H9 (cell line): ENCODE measurements around the gene KIF7. TPM values are rescaled to one million over a fixed set of nuclear protein-coding genes. Genes with fewer than 3 reads are reported as not detected.
"Not testable (repeated sequence)": the region's sequence is repeated elsewhere in the genome, so short reads cannot be mapped to it uniquely, and the experiment has no call there.

Experiments used
- DNase-seq: peaks from one replicate; pipeline ENCODE4 v3.0.0-alpha.2; 2017
- H2AFZ ChIP-seq: one replicate; pipeline ENCODE4 v1.6.1; 2013; ENCODE audit warnings: mild to moderate bottlenecking, low read length, control low read depth, moderate library complexity
- H2AK5ac ChIP-seq: 2 replicates; pipeline ENCODE4 v1.6.1; 2013; ENCODE audit warnings: low read length, control low read depth, mixed read lengths; ENCODE audit not compliant: insufficient read length
- H2BK120ac ChIP-seq: one replicate; pipeline ENCODE4 v1.6.1; 2013; ENCODE audit warnings: low read depth, mild to moderate bottlenecking, low read length, control low read depth, inconsistent platforms; ENCODE audit not compliant: poor library complexity, severe bottlenecking
- H2BK12ac ChIP-seq: 2 replicates; pipeline ENCODE4 v1.6.1; 2013; ENCODE audit warnings: low read length, control low read depth, mixed read lengths, low read depth; ENCODE audit not compliant: insufficient read length
- H2BK15ac ChIP-seq: 2 replicates; pipeline ENCODE4 v1.6.1; 2013; ENCODE audit warnings: low read depth, low read length, control low read depth
- H2BK20ac ChIP-seq: one replicate; pipeline ENCODE4 v1.6.1; 2013; ENCODE audit warnings: low read depth, mild to moderate bottlenecking, low read length, control low read depth, inconsistent platforms; ENCODE audit not compliant: poor library complexity, severe bottlenecking
- H2BK5ac ChIP-seq: 2 replicates; pipeline ENCODE4 v1.6.1; 2013; ENCODE audit warnings: low read length, control low read depth, mixed read lengths; ENCODE audit not compliant: insufficient read length
- H3K14ac ChIP-seq: 2 replicates; pipeline ENCODE4 v1.6.1; 2013; ENCODE audit warnings: low read length, control low read depth; ENCODE audit not compliant: insufficient read depth
- H3K18ac ChIP-seq: 2 replicates; pipeline ENCODE4 v1.6.1; 2013; ENCODE audit warnings: low read depth, mild to moderate bottlenecking, mixed read lengths, low read length, control low read depth; ENCODE audit not compliant: insufficient read length
- H3K23ac ChIP-seq: 2 replicates; pipeline ENCODE4 v1.6.1; 2013; ENCODE audit warnings: low read length, control low read depth, mixed read lengths, low read depth; ENCODE audit not compliant: insufficient read length
- H3K23me2 ChIP-seq: 2 replicates; pipeline ENCODE4 v1.6.1; 2013; ENCODE audit warnings: low read depth, mild to moderate bottlenecking, mixed read lengths, low read length, control low read depth; ENCODE audit not compliant: insufficient read length, poor library complexity, severe bottlenecking
- H3K27ac ChIP-seq: 2 replicates; pipeline ENCODE4 v1.5.1; 2013; ENCODE audit warnings: low read length, control low read depth, mixed read lengths, low read depth; ENCODE audit not compliant: insufficient read length
- H3K27me3 ChIP-seq: 2 replicates; pipeline ENCODE4 v1.6.1; 2013; ENCODE audit warnings: low read length, control low read depth, inconsistent platforms; ENCODE audit not compliant: insufficient read depth
- H3K4ac ChIP-seq: 2 replicates; pipeline ENCODE4 v1.6.1; 2013; ENCODE audit warnings: low read depth, mild to moderate bottlenecking, control low read depth, inconsistent platforms, low read length, moderate library complexity
- H3K4me1 ChIP-seq: 2 replicates; pipeline ENCODE4 v1.6.1; 2013; ENCODE audit warnings: low read length, control low read depth, inconsistent platforms; ENCODE audit not compliant: insufficient read depth
- H3K4me2 ChIP-seq: 2 replicates; pipeline ENCODE4 v1.6.1; 2013; ENCODE audit warnings: low read length, control low read depth, mixed read lengths; ENCODE audit not compliant: insufficient read length, insufficient read depth
- H3K56ac ChIP-seq: 2 replicates; pipeline ENCODE4 v1.6.1; 2013; ENCODE audit warnings: low read depth, mild to moderate bottlenecking, mixed read lengths, low read length, control low read depth; ENCODE audit not compliant: insufficient read length
- H3K79me1 ChIP-seq: 2 replicates; pipeline ENCODE4 v1.6.1; 2013; ENCODE audit warnings: low read depth, mild to moderate bottlenecking, moderate library complexity, low read length, control low read depth, inconsistent platforms; ENCODE audit not compliant: insufficient read depth, poor library complexity, severe bottlenecking
- H3K79me2 ChIP-seq: 2 replicates; pipeline ENCODE4 v1.6.1; 2013; ENCODE audit warnings: low read length, control low read depth, inconsistent platforms; ENCODE audit not compliant: insufficient read depth
- H3K9ac ChIP-seq: 2 replicates; pipeline ENCODE4 v1.6.1; 2013; ENCODE audit warnings: low read length, control low read depth, mixed read lengths; ENCODE audit not compliant: insufficient read length; ENCODE audit errors: extremely low read depth
- H3K9me3 ChIP-seq: one replicate; pipeline ENCODE4 v1.6.1; 2013; ENCODE audit warnings: low read depth, low read length, inconsistent platforms; ENCODE audit not compliant: control insufficient read depth
- H3T11ph ChIP-seq: one replicate; pipeline ENCODE4 v1.6.1; 2013; ENCODE audit warnings: mild to moderate bottlenecking, low read length, control low read depth, inconsistent platforms
- H4K20me1 ChIP-seq: one replicate; pipeline ENCODE4 v1.6.1; 2013; ENCODE audit not compliant: control insufficient read depth, insufficient read length, insufficient read depth
- H4K5ac ChIP-seq: 2 replicates; pipeline ENCODE4 v1.6.1; 2013; ENCODE audit warnings: low read depth, mild to moderate bottlenecking, mixed read lengths, low read length, control low read depth; ENCODE audit not compliant: insufficient read length
- H4K8ac ChIP-seq: replicated peaks from 2 replicates; pipeline ENCODE4 v1.6.1; 2013; ENCODE audit warnings: low read length, control low read depth, mixed read lengths, low read depth; ENCODE audit not compliant: insufficient read length
- H4K91ac ChIP-seq: 2 replicates; pipeline ENCODE4 v1.6.1; 2013; ENCODE audit warnings: low read depth, mild to moderate bottlenecking, moderate library complexity, mixed read lengths, low read length, control low read depth; ENCODE audit not compliant: insufficient read length
- H3K27ac Mint-ChIP-seq, 3 experiments: 2 replicates in 2 of 3; 3 replicates in 1 of 3; pipeline ENCODE4 v1.8.0; 2020 to 2021; ENCODE audit warnings: mixed read lengths in 3 of 3, mild to moderate bottlenecking in 1 of 3, moderate library complexity in 1 of 3
- H3K27me3 Mint-ChIP-seq: 2 replicates; pipeline ENCODE4 v1.8.0; 2021; ENCODE audit warnings: low read depth, mild to moderate bottlenecking, moderate library complexity, mixed read lengths
- H3K36me3 Mint-ChIP-seq, 3 experiments: 2 replicates in 2 of 3; 3 replicates in 1 of 3; pipeline ENCODE4 v1.8.0; 2020 to 2021; ENCODE audit warnings: low read depth in 3 of 3, mixed read lengths in 3 of 3; ENCODE audit not compliant: insufficient read depth in 1 of 3
- H3K4me1 Mint-ChIP-seq, 2 experiments: 2 replicates each; pipeline ENCODE4 v1.8.0; 2020; ENCODE audit warnings: mixed read lengths in 2 of 2
- H3K4me3 Mint-ChIP-seq, 2 experiments: 2 replicates in 1 of 2; 3 replicates in 1 of 2; pipeline ENCODE4 v1.8.0; 2020 to 2021; ENCODE audit warnings: mild to moderate bottlenecking in 2 of 2, mixed read lengths in 2 of 2, moderate library complexity in 1 of 2
- H3K9me3 Mint-ChIP-seq, 2 experiments: 2 replicates in 1 of 2; 3 replicates in 1 of 2; pipeline ENCODE4 v1.8.0; 2020; ENCODE audit warnings: mild to moderate bottlenecking in 2 of 2, mixed read lengths in 2 of 2, moderate library complexity in 1 of 2
- WGBS: extraction: QIAGEN DNeasy Blood & Tissue Kit; methylation state at CpG from one replicate; pipeline ENCODE4 v1.1.7; 2013; ENCODE audit warnings: missing lambda C conversion rate, low lambda C conversion rate, mixed read lengths; ENCODE audit not compliant: insufficient read length; ENCODE audit errors: extremely low coverage; 5-methylcytosine and 5-hydroxymethylcytosine counted together
- total RNA-seq: library from RNA; stranded (reverse); gene quantifications from 2 replicates; pipeline ENCODE4 v1.2.1, GENCODE V29; 2021
- TF ChIP-seq, protein P1 (sequence below): fragments of 200-600 bp; sonication (generic); conservative IDR thresholded peaks from 3 replicates; pipeline ENCODE4 v1.8.0; 2021; ENCODE audit warnings: antibody characterized with exemption, mild to moderate bottlenecking

KIF7 gene
- total RNA-seq, 1 experiment from 2014 or later = 22.0 TPM

DNA sequence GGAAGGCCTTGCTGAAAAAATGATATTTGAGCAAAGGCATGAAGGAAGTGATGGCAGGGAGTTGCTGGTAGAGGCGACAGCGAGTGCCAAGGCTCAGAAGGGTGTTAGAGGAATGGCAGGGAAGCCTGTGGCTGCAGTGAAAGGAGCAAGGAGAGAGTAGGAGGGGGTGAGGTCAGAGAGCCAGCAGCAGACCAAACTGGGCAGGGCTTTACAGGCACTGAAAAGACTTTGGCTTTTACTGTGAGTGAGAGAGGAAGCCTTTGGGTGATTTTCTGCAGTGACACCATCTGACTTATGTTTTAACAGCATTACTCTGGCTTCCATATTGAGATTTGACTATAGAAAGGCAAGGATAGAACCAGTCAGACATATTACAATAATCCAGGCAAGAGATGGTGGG is 68.6 kb downstream of the KIF7 start:
- H3K23me2 ChIP-seq = no peaks in the 10 kb centered on the region
- no peak overlapping the region for H3K4ac ChIP-seq
- no peak overlapping the region for H2BK12ac ChIP-seq
- H2BK120ac ChIP-seq = no peak overlapping the region
- no peak for DNase-seq
- no peak overlapping the region for H4K5ac ChIP-seq
- no peak overlapping the region for H3K27ac Mint-ChIP-seq
- H3K4me1 Mint-ChIP-seq = peaks cover 2% of the 10 kb centered on the region in 2 experiments
- H3K27me3 ChIP-seq = no peaks in the 10 kb centered on the region
- no peak overlapping the region for H3K23ac ChIP-seq
- WGBS = no CpG with 5 or more reads among the region's 2 CpGs
- no peak overlapping the region for H3T11ph ChIP-seq
- H3K4me3 Mint-ChIP-seq = no peak overlapping the region
- H4K8ac ChIP-seq = no peak overlapping the region
- H3K56ac ChIP-seq = no peak overlapping the region
- H3K4me1 ChIP-seq = no peaks in the 10 kb centered on the region
- no peaks in the 10 kb centered on the region for H4K20me1 ChIP-seq
- TF ChIP-seq, protein P1, sequence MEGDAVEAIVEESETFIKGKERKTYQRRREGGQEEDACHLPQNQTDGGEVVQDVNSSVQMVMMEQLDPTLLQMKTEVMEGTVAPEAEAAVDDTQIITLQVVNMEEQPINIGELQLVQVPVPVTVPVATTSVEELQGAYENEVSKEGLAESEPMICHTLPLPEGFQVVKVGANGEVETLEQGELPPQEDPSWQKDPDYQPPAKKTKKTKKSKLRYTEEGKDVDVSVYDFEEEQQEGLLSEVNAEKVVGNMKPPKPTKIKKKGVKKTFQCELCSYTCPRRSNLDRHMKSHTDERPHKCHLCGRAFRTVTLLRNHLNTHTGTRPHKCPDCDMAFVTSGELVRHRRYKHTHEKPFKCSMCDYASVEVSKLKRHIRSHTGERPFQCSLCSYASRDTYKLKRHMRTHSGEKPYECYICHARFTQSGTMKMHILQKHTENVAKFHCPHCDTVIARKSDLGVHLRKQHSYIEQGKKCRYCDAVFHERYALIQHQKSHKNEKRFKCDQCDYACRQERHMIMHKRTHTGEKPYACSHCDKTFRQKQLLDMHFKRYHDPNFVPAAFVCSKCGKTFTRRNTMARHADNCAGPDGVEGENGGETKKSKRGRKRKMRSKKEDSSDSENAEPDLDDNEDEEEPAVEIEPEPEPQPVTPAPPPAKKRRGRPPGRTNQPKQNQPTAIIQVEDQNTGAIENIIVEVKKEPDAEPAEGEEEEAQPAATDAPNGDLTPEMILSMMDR = no peak
- no peak overlapping the region for H2BK20ac ChIP-seq
- no peak overlapping the region for H2AFZ ChIP-seq
- peaks cover 23 to 34% (median 34%) of the 10 kb centered on the region in 3 experiments; a peak in 6 of 7 replicates for H3K36me3 Mint-ChIP-seq
- no peak overlapping the region for H3K18ac ChIP-seq
- no peak overlapping the region for H2BK15ac ChIP-seq
- peaks cover 2% of the 10 kb centered on the region; the same call in 1 of the 2 replicates for H3K79me2 ChIP-seq
- H3K9me3 ChIP-seq = no peaks in the 10 kb centered on the region
- no peak overlapping the region for H3K14ac ChIP-seq
- H2AK5ac ChIP-seq = no peak overlapping the region
- H3K79me1 ChIP-seq = peaks cover 7% of the 10 kb centered on the region
- no peaks in the 10 kb centered on the region for H3K27me3 Mint-ChIP-seq
- H3K27ac ChIP-seq = no peak overlapping the region
- H2BK5ac ChIP-seq = no peak overlapping the region
- no peaks in the 10 kb centered on the region for H3K9me3 Mint-ChIP-seq
- no peak overlapping the region for H3K4me2 ChIP-seq
- no peak overlapping the region for H4K91ac ChIP-seq
- H3K9ac ChIP-seq = no peak overlapping the region

DNA sequence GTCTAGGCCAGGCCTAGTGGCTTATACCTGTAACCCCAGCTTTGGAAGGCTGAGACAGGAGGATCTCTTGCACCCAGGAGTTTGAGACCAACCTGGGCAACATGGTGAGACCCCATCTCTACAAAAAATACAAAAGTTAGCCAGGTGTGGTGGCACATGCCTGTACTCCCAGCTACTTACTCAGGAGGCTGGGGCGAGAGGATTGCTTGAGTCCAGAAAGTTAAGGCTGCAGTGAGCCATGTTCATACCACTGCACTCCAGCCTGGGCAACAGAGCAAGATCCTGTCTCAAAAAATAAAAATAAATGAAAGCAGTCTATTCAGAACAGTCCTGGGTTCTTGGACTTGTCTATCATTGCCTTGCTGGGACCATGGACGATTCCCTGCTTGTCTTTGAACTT is 74.5 kb downstream of the KIF7 start:
- H3K79me1 ChIP-seq, H4K8ac ChIP-seq, H4K91ac ChIP-seq, DNase-seq, H3K14ac ChIP-seq, H3K9me3 Mint-ChIP-seq, H2AK5ac ChIP-seq, H3K27me3 Mint-ChIP-seq, H3K56ac ChIP-seq, H3K4me2 ChIP-seq, H4K20me1 ChIP-seq, H3T11ph ChIP-seq, H3K27ac ChIP-seq, H2BK5ac ChIP-seq, H3K18ac ChIP-seq, H2BK120ac ChIP-seq, H2BK15ac ChIP-seq, H3K9me3 ChIP-seq, H3K4me3 Mint-ChIP-seq, H3K27me3 ChIP-seq, H3K9ac ChIP-seq, H2BK12ac ChIP-seq, H3K23ac ChIP-seq, H2AFZ ChIP-seq, H2BK20ac ChIP-seq, H3K4ac ChIP-seq, H3K4me1 ChIP-seq, H4K5ac ChIP-seq: not testable (repeated sequence)
- Mint-ChIP-seq H3K4me1 (peaks cover 34 to 39% of the 10 kb centered on the region in 2 experiments), H3K36me3 (peaks cover 32 to 55% (median 55%) of the 10 kb centered on the region in 3 experiments; a peak in 6 of 7 replicates), H3K27ac (peak overlapping the region in 1 of 3 experiments; percentile 75; a peak in 1 of 7 replicates)
- H3K23me2 ChIP-seq = peaks cover 21% of the 10 kb centered on the region
- peaks cover 41% of the 10 kb centered on the region; the same call in 1 of the 2 replicates for H3K79me2 ChIP-seq
- no CpG with 5 or more reads among the region's 2 CpGs for WGBS
